ENCODE measurements around the gene FHIT. TPM values are rescaled to one million over a fixed set of nuclear protein-coding genes. Genes with fewer than 3 reads are reported as not detected.
A peak's percentile ranks its signal among the peaks of the same experiment; 100 is the strongest.
"Not testable (repeated sequence)": the region's sequence is repeated elsewhere in the genome, so short reads cannot be mapped to it uniquely, and the experiment has no call there.

Gene FHIT
- total and polyA plus RNA-seq, 5 experiments from 2014 or later, result 11.7 to 32.3 (median 15.5) TPM

GRCh38 chr3:60703008-60703407, 548.2 kb downstream of the FHIT start:
- Mint-ChIP-seq H3K36me3 (no peaks in the 10 kb centered on the region), H3K27ac (no peak overlapping the region), H3K4me1 (no peaks in the 10 kb centered on the region), H3K27me3 (no peaks in the 10 kb centered on the region), H3K9me3 (no peaks in the 10 kb centered on the region), H3K4me3 (no peak overlapping the region)
- ATAC-seq (no peak), DNase-seq (no peak)
- POLR2A ChIA-PET, result no interaction called here

- POLR2A ChIA-PET, result no interaction called here
- H3K4me1 Mint-ChIP-seq, result peaks cover 0 to 6% (median 0%) of the 10 kb centered on the region in 4 donors
- ATAC-seq (no peak), DNase-seq (no peak)
- no peaks in the 10 kb centered on the region for H3K27me3 Mint-ChIP-seq
- peaks cover 0 to 9% (median 3%) of the 10 kb centered on the region in 9 donors for H3K9me3 Mint-ChIP-seq
- H3K4me3 Mint-ChIP-seq, result no peak overlapping the region
- H3K36me3 Mint-ChIP-seq, result no peaks in the 10 kb centered on the region
- H3K27ac Mint-ChIP-seq, result no peak overlapping the region
Measured at GRCh38 chr3:60698117-60698516, 553.1 kb downstream of the FHIT start.

- Mint-ChIP-seq H3K9me3 (peaks cover 0 to 9% (median 4%) of the 10 kb centered on the region in 9 donors), H3K4me3 (no peak overlapping the region), H3K27me3 (no peaks in the 10 kb centered on the region), H3K4me1 (peaks cover 0 to 6% (median 0%) of the 10 kb centered on the region in 4 donors), H3K36me3 (no peaks in the 10 kb centered on the region), H3K27ac (no peak overlapping the region)
- POLR2A ChIA-PET, result no interaction called here
- ATAC-seq, result no peak
- no peak for DNase-seq
Measured at GRCh38 chr3:60697132-60697531, 554.1 kb downstream of the FHIT start.

GRCh38 chr3:60696428-60697125, 554.7 kb downstream of the FHIT start:
- peaks cover 0 to 9% (median 5%) of the 10 kb centered on the region in 9 donors for H3K9me3 Mint-ChIP-seq
- ATAC-seq, result no peak
- no peak overlapping the region for H3K27ac Mint-ChIP-seq
- no peaks in the 10 kb centered on the region for H3K27me3 Mint-ChIP-seq
- POLR2A ChIA-PET, result no interaction called here
- DNase-seq, result no peak
- H3K4me1 Mint-ChIP-seq, result peaks cover 0 to 6% (median under 1%) of the 10 kb centered on the region in 4 donors
- no peak overlapping the region for H3K4me3 Mint-ChIP-seq
- no peaks in the 10 kb centered on the region for H3K36me3 Mint-ChIP-seq

DNA sequence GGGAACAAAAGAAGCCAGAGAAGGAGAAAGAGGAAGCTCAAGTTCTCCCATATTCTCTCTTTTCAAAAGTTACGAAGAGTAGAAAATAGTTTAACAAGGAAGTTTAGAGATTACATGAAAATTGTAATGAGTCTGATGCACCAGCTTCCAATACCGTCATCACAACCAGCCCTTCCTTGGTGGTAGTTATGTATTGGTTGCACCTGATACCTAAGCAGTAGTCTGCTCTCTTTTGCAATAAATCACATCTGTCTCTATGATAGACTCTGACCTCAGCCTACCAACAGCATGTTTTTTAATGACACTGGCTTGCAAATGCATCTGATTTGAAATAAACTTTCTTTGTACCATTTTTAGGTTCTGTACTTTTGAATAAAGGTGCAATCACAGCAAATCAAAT, 575.8 kb downstream of the FHIT start:
- POLR2A ChIA-PET, result no interaction called here
- Mint-ChIP-seq H3K36me3 (peaks cover 0 to 7% (median 3%) of the 10 kb centered on the region in 3 donors), H3K27ac (no peak overlapping the region), H3K4me1 (peaks cover 0 to 1% (median 0%) of the 10 kb centered on the region in 4 donors), H3K27me3 (no peaks in the 10 kb centered on the region), H3K4me3 (no peak overlapping the region), H3K9me3 (peaks cover 0 to 18% (median 1%) of the 10 kb centered on the region in 9 donors)
- DNase-seq (no peak), ATAC-seq (no peak)

- Mint-ChIP-seq H3K27me3 (no peaks in the 10 kb centered on the region), H3K36me3 (peaks cover 0 to 7% (median 3%) of the 10 kb centered on the region in 3 donors), H3K9me3 (peaks cover 0 to 18% (median 2%) of the 10 kb centered on the region in 9 donors), H3K27ac (peak overlapping the region in 1 of 10 donors; percentile 58), H3K4me3 (no peak overlapping the region), H3K4me1 (peaks cover 0 to 1% (median 0%) of the 10 kb centered on the region in 4 donors)
- POLR2A ChIA-PET, result no interaction called here
- no peak for ATAC-seq
- DNase-seq, result no peak
Measured at GRCh38 chr3:60674870-60675269, 576.4 kb downstream of the FHIT start.

- Mint-ChIP-seq H3K27ac (no peak overlapping the region), H3K9me3 (peaks cover 0 to 18% (median 4%) of the 10 kb centered on the region in 9 donors), H3K27me3 (no peaks in the 10 kb centered on the region), H3K4me1 (peaks cover 0 to 1% (median 0%) of the 10 kb centered on the region in 4 donors), H3K36me3 (peaks cover 0 to 12% (median 6%) of the 10 kb centered on the region in 3 donors), H3K4me3 (no peak overlapping the region)
- DNase-seq (no peak), ATAC-seq (no peak)
- POLR2A ChIA-PET, result interaction anchor here (0.6 kb wide), 2 partner anchors 23 to 815 kb away, joined by 3 read pairs; no protein-coding TSS in a partner anchor
Measured at GRCh38 chr3:60673123-60673522, 578.1 kb downstream of the FHIT start.

DNA sequence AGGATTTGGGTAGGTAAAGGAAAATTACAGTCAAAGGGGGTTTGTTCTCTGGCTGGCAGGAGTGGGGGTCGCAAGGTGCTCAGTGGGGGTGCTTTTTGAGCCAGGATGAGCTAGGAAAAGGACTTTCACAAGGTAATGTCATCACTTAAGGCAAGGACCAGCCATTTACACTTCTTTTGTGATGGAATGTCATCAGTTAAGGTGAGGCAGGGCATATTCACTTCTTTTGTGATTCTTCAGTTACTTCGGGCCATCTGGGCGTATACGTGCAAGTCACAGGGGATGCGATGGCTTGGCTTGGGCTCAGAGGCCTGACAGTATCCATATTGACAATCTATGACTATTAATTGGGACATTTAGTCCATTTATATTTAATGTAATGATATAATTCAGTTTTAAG, 578.9 kb downstream of the FHIT start:
- H3K27me3 Mint-ChIP-seq, ATAC-seq, DNase-seq, POLR2A ChIA-PET, H3K27ac Mint-ChIP-seq, H3K4me1 Mint-ChIP-seq, H3K4me3 Mint-ChIP-seq: not testable (repeated sequence)
- Mint-ChIP-seq H3K36me3 (peaks cover 0 to 12% (median 8%) of the 10 kb centered on the region in 3 donors), H3K9me3 (peaks cover 0 to 18% (median 4%) of the 10 kb centered on the region in 9 donors)

DNA sequence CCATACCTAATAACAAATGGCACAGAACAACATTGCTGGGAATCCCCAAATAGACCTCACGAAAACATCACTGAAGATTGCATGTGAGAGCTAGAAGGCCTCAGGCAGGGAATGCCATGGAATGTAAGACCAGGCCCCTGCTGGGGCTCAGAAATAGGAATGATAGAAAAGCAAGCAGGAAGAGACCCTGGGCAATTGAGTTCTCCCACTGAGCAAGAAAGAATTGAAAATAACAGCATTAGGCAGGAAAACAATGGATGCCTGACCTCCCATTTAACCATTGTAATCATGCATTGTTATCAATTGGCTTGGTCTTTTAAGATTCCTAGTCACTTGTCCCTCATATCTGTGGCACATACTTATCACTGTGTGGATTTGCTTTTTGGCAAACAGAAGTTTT, 581.6 kb downstream of the FHIT start:
- H3K27ac Mint-ChIP-seq, result no peak overlapping the region
- no peak overlapping the region for H3K4me3 Mint-ChIP-seq
- no peaks in the 10 kb centered on the region for H3K27me3 Mint-ChIP-seq
- DNase-seq (no peak), ATAC-seq (no peak)
- H3K36me3 Mint-ChIP-seq, result peaks cover 0 to 29% (median 9%) of the 10 kb centered on the region in 3 donors
- H3K9me3 Mint-ChIP-seq, result peaks cover 8 to 32% (median 16%) of the 10 kb centered on the region in 9 donors
- peaks cover 0 to 1% (median 0%) of the 10 kb centered on the region in 4 donors for H3K4me1 Mint-ChIP-seq
- POLR2A ChIA-PET, result interaction anchor here (0.7 kb wide), 1 partner anchor 1363 kb away, joined by 3 read pairs; no protein-coding TSS in a partner anchor

DNA sequence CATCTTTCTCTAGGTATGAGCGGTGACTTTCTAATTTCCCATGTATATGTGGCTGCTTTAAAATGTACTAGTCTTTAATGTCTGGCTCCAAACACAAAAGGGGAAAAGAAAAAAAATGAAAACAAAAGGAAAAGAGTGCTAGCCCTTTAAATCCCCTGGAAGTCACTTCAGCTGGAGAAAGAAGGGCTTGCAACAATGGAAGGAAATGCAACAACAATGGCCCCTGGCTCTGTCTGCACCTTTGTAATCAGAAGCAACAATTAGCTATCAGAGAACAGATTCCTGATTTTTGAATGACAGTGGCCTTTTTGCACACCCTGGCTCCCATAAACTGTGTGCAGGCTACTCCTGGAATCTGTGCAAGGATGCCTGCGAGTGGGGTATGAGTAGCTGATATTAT, 591.2 kb downstream of the FHIT start:
- Mint-ChIP-seq H3K36me3 (peaks cover 0 to 25% (median 10%) of the 10 kb centered on the region in 3 donors), H3K4me3 (no peak overlapping the region), H3K27me3 (no peaks in the 10 kb centered on the region), H3K9me3 (peaks cover 8 to 59% (median 29%) of the 10 kb centered on the region in 9 donors), H3K4me1 (no peaks in the 10 kb centered on the region), H3K27ac (no peak overlapping the region)
- DNase-seq (no peak), ATAC-seq (no peak)
- POLR2A ChIA-PET, result no interaction called here

GRCh38 chr3:60659098-60659497, 592.2 kb downstream of the FHIT start:
- no peak for ATAC-seq

DNA sequence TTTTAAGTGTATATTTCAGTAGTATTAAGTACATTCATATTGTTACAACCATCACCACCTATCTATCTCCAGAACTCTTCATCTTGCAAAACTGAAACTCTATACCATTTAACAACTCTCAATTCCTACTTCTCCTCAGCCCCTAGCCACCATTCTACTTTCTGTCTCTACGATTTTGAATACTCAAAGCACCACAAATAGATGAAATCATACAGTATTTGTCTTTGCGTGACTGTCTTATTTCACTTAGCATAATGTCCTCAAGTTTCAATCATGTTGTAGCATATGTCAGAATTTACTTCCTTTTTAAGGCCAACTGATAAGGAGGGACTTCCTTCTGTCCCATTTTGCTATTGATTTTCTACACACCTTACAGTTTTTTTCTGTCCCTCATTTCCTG, 593.3 kb downstream of the FHIT start:
- POLR2A ChIA-PET, result no interaction called here
- Mint-ChIP-seq H3K27me3 (no peaks in the 10 kb centered on the region), H3K36me3 (peaks cover 0 to 22% (median 8%) of the 10 kb centered on the region in 3 donors), H3K27ac (no peak overlapping the region), H3K4me1 (peaks cover 0 to under 1% (median 0%) of the 10 kb centered on the region in 4 donors), H3K9me3 (peaks cover 7 to 45% (median 25%) of the 10 kb centered on the region in 9 donors), H3K4me3 (no peak overlapping the region)
- no peak for DNase-seq
- ATAC-seq, result no peak

More at GRCh38 chr3:60659098-60659497, 592.2 kb downstream of the FHIT start:
- no peak for DNase-seq
- Mint-ChIP-seq H3K27ac (no peak overlapping the region), H3K4me3 (no peak overlapping the region), H3K4me1 (no peaks in the 10 kb centered on the region), H3K27me3 (no peaks in the 10 kb centered on the region), H3K36me3 (peaks cover 0 to 22% (median 8%) of the 10 kb centered on the region in 3 donors), H3K9me3 (peaks cover 7 to 50% (median 25%) of the 10 kb centered on the region in 9 donors)
- POLR2A ChIA-PET, result no interaction called here

DNA sequence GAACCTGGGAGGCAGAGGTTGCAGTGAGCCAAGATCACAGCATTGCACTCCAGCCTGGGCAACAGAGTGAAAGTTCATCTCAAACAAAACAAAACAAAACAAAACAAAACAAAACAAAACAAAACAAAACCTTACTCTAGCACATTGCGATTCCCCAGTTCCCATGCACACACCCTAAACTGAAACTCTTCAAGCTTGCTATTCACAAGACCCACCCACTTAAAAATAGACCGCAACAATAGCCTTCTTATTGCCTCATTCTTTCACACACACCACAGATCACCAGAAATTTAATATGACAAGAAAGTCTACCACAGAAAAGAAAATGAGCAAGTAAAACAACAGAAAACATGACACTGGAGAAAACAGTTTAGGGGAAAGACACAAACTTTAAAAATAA, 598.4 kb downstream of the FHIT start:
- peaks cover 0 to 3% (median under 1%) of the 10 kb centered on the region in 4 donors for H3K4me1 Mint-ChIP-seq
- peaks cover 0 to 4% (median 0%) of the 10 kb centered on the region in 9 donors for H3K9me3 Mint-ChIP-seq
- no peak overlapping the region for H3K4me3 Mint-ChIP-seq
- POLR2A ChIA-PET, result no interaction called here
- H3K27me3 Mint-ChIP-seq, result no peaks in the 10 kb centered on the region
- DNase-seq (no peak), ATAC-seq (no peak)
- no peak overlapping the region for H3K27ac Mint-ChIP-seq
- H3K36me3 Mint-ChIP-seq, result no peaks in the 10 kb centered on the region

Data from naive thymus-derived CD8-positive, alpha-beta T cell (primary cell).